HCT116 (cell line): ENCODE data around the gene GDF2. TPM values are rescaled to one million over a fixed set of nuclear protein-coding genes. Genes with fewer than 3 reads are reported as not detected.

Source experiments
- ATAC-seq: fragments of 200-7000 bp; cut with Tn5 transposase; 2 replicates; pipeline ENCODE4 v1.9.1; 2020; ENCODE audit warnings: mild to moderate bottlenecking, moderate library complexity
- BruUV-seq: library from RNA; stranded (reverse); fragments of 400-500 nt; replicated peaks from 2 replicates; lab custom pipeline; 2021; lab: Mats Ljungman, UMichigan
- CTCF ChIA-PET: fragments of 300-600 bp; sonication (Branson Sonifier 250); formaldehyde crosslinking; loops from one replicate; lab custom pipeline; 2021; ENCODE audit warnings: antibody characterized with exemption; lab: Charles Lee
- POLR2A ChIA-PET: fragments of 300-600, 350-600 bp; sonication (Branson Sonifier 250); formaldehyde crosslinking; loops from one replicate; lab custom pipeline; 2021; ENCODE audit warnings: antibody characterized with exemption; lab: Charles Lee
- RAD21 ChIA-PET, 2 experiments: fragments of 300-600 bp; sonication (Branson Sonifier 250); formaldehyde crosslinking; loops; one replicate each; lab custom pipeline; 2023; ENCODE audit warnings: low total read pairs in 2 of 2; ENCODE audit not compliant: uncharacterized antibody in 2 of 2, unreplicated experiment in 2 of 2, low non-redundant PET in 1 of 2; lab: Charles Lee
- DNase-seq: peaks from one replicate; pipeline ENCODE4 v3.0.0-alpha.2; 2010; ENCODE audit warnings: low read depth, low spot score
- H2AFZ ChIP-seq: fragments of 200-600 bp; shearing (Covaris generic), sonication (generic); 2 replicates; pipeline ENCODE4 v1.6.1; 2017; ENCODE audit warnings: low read depth, mixed run types, mixed read lengths, antibody characterized with exemption, low read length; ENCODE audit not compliant: poor library complexity, severe bottlenecking
- H3K27ac ChIP-seq: 2 replicates; pipeline ENCODE4 v1.5.1; 2012; ENCODE audit warnings: low read depth, low read length
- H3K27me3 ChIP-seq: fragments of 200-600 bp; sonication (generic); 2 replicates; pipeline ENCODE4 v1.6.1; 2016; ENCODE audit warnings: mixed run types, low read length, mixed read lengths; ENCODE audit not compliant: insufficient read depth
- H3K36me3 ChIP-seq, 2 experiments: fragments of 200-500 bp in 1 of 2; fragments of 200-600 bp in 1 of 2; sonication (Bioruptor generic) in 1 of 2; sonication (generic) in 1 of 2; 2 replicates each; pipeline versions ENCODE4 v1.5.1 to v1.6.1; 2014 to 2016; ENCODE audit warnings: low read length in 2 of 2, inconsistent platforms in 1 of 2, mixed read lengths in 1 of 2, mixed run types in 1 of 2; ENCODE audit not compliant: insufficient read depth in 2 of 2, control insufficient read depth in 1 of 2
- H3K4me1 ChIP-seq, 2 experiments: fragments of 200-600 bp in 1 of 2; sonication (generic) in 1 of 2; 2 replicates each; pipeline versions ENCODE4 v1.5.1 to v1.6.1; 2012 to 2017; ENCODE audit warnings: low read length in 2 of 2, inconsistent platforms in 1 of 2, mild to moderate bottlenecking in 1 of 2, mixed read lengths in 1 of 2, mixed run types in 1 of 2, moderate library complexity in 1 of 2; ENCODE audit not compliant: insufficient read depth in 2 of 2, control insufficient read depth in 1 of 2
- H3K4me2 ChIP-seq: fragments of 200-600 bp; sonication (generic); 2 replicates; pipeline ENCODE4 v1.6.1; 2017; ENCODE audit warnings: mixed run types, low read length, mixed read lengths
- H3K4me3 ChIP-seq, 2 experiments: fragments of 200-600 bp in 1 of 2; sonication (generic) in 1 of 2; replicated peaks in 1 of 2; 2 replicates each; pipeline ENCODE4 v1.5.1; 2011 to 2016; ENCODE audit warnings: low read length in 2 of 2, control low read depth in 1 of 2, low read depth in 1 of 2, mild to moderate bottlenecking in 1 of 2, mixed read lengths in 1 of 2, mixed run types in 1 of 2
- H3K79me2 ChIP-seq: fragments of 200-600 bp; sonication (generic); 2 replicates; pipeline ENCODE4 v1.6.1; 2017; ENCODE audit warnings: mild to moderate bottlenecking, mixed run types, low read length, moderate library complexity, mixed read lengths; ENCODE audit not compliant: insufficient read depth
- H3K9ac ChIP-seq: fragments of 200-600 bp; sonication (generic); 2 replicates; pipeline ENCODE4 v1.6.1; 2016; ENCODE audit warnings: low read length, mixed read lengths
- H3K9me2 ChIP-seq: fragments of 200-600 bp; sonication (generic), shearing (Covaris generic); 2 replicates; pipeline ENCODE4 v1.6.1; 2017; ENCODE audit warnings: mixed run types, mild to moderate bottlenecking, moderate library complexity; ENCODE audit not compliant: insufficient read depth
- H3K9me3 ChIP-seq, 2 experiments: fragments of 200-500 bp in 1 of 2; fragments of 200-600 bp in 1 of 2; sonication (Bioruptor generic) in 1 of 2; sonication (generic) in 1 of 2; 2 replicates each; pipeline ENCODE4 v1.6.1; 2014 to 2017; ENCODE audit warnings: low read length in 2 of 2, mixed read lengths in 2 of 2, inconsistent platforms in 1 of 2, low read depth in 1 of 2, mild to moderate bottlenecking in 1 of 2, mixed run types in 1 of 2, moderate library complexity in 1 of 2; ENCODE audit not compliant: control insufficient read depth in 1 of 2, insufficient read depth in 1 of 2
- H4K20me1 ChIP-seq: fragments of 200-600 bp; sonication (generic), shearing (Covaris generic); 2 replicates; pipeline ENCODE4 v1.6.1; 2017; ENCODE audit warnings: mixed run types, mild to moderate bottlenecking, moderate library complexity; ENCODE audit not compliant: insufficient read depth
- CEBPB ChIP-seq: IDR thresholded peaks from 2 replicates; pipeline ENCODE4 v1.6.1; 2012; ENCODE audit warnings: low read depth
- EGR1 ChIP-seq: IDR thresholded peaks from 2 replicates; pipeline ENCODE4 v1.6.1; 2012; ENCODE audit warnings: low read depth
- EZH2phosphoT487 ChIP-seq: fragments of 200-600 bp; IDR thresholded peaks from 2 replicates; pipeline ENCODE4 v1.6.1; 2018; ENCODE audit warnings: antibody characterized with exemption, borderline replicate concordance
- POLR2A ChIP-seq: IDR thresholded peaks from 2 replicates; pipeline ENCODE4 v1.7.0; 2011; ENCODE audit warnings: borderline replicate concordance; ENCODE audit not compliant: insufficient read depth, insufficient read length; ENCODE audit errors: extremely low read depth
- POLR2AphosphoS5 ChIP-seq: IDR thresholded peaks from 2 replicates; pipeline ENCODE4 v1.6.1; 2011; ENCODE audit warnings: mild to moderate bottlenecking, low read depth, low read length, moderate library complexity
- RAD21 ChIP-seq: IDR thresholded peaks from 2 replicates; pipeline ENCODE4 v1.6.1; 2012; ENCODE audit warnings: low read depth, mild to moderate bottlenecking
- SRF ChIP-seq: IDR thresholded peaks from 2 replicates; pipeline ENCODE4 v1.6.1; 2012; ENCODE audit warnings: low read depth
- TCF7L2 ChIP-seq: IDR thresholded peaks from 2 replicates; pipeline ENCODE4 v1.7.0; 2011; ENCODE audit warnings: borderline replicate concordance, inconsistent platforms; ENCODE audit not compliant: insufficient read depth, insufficient read length; ENCODE audit errors: extremely low read depth
- intact Hi-C: fragments of 100-400 bp; cut with micrococcal nuclease; formaldehyde crosslinking; loops from 2 replicates; pipeline ENCODE4 v1.10.0; 2022
- total RNA-seq: library from RNA; stranded (reverse); gene quantifications from one replicate; pipeline ENCODE4 v1.2.1, GENCODE V29; 2021; ENCODE audit not compliant: unreplicated experiment
- TF ChIP-seq, protein P1 (sequence below), 3 experiments: fragments of 200-600 bp in 1 of 3; sonication (generic) in 1 of 3; IDR thresholded peaks in 2 of 3; conservative IDR thresholded peaks in 1 of 3; 2 replicates each; pipeline ENCODE4 v1.5.1; 2012 to 2017; ENCODE audit warnings: low read depth in 2 of 3, low read length in 2 of 3, antibody characterized with exemption in 1 of 3, borderline replicate concordance in 1 of 3, control low read depth in 1 of 3, mild to moderate bottlenecking in 1 of 3, mixed read lengths in 1 of 3, mixed run types in 1 of 3, moderate library complexity in 1 of 3; ENCODE audit not compliant: insufficient read depth in 1 of 3
- TF ChIP-seq, protein P2 (sequence below): IDR thresholded peaks from 2 replicates; pipeline ENCODE4 v1.6.1; 2012; ENCODE audit warnings: low read depth
- TF ChIP-seq, protein P3 (sequence below): IDR thresholded peaks from 2 replicates; pipeline ENCODE4 v1.6.1; 2012
- TF ChIP-seq, protein P4 (sequence below): IDR thresholded peaks from 2 replicates; pipeline ENCODE4 v1.6.1; 2012

Gene GDF2
- total RNA-seq, 1 experiment from 2014 or later: not detected

DNA sequence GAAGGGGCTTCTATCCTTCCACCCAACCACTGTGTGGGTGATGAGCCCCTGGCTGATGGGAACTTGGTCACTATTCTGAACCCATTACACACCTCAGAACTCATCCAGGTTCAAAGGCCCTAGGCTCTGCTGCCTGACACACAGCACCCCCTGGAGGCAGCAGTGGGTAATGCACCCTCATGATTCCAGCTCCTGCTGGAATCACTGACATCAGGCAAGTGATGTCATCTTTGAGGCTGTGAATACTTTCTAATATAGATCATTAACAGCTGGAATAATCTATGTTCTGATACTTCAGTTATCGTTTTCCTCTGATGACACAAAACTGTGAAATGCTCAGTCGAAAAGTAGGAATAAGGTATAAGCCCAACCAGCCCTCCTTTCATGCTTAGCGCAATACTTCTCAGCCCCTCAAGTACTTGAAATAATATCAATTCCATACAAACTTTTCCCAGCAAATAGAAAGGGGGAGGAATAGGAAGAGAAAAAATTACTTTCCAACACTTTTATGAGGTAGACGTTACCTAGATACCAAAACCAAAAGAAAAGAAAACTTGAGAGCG, 18.4 kb downstream of the GDF2 start:
- H3K9ac ChIP-seq: no peak overlapping the region

More for the DNA sequence above, 18.4 kb downstream of the GDF2 start:
- no peaks in the 10 kb centered on the region for H3K27me3 ChIP-seq
- no peak for TF ChIP-seq EGR1
- TF ChIP-seq POLR2AphosphoS5: no peak
- TF ChIP-seq RAD21: peak; percentile 86
- no peak for TF ChIP-seq EZH2phosphoT487
- TF ChIP-seq, protein P1, sequence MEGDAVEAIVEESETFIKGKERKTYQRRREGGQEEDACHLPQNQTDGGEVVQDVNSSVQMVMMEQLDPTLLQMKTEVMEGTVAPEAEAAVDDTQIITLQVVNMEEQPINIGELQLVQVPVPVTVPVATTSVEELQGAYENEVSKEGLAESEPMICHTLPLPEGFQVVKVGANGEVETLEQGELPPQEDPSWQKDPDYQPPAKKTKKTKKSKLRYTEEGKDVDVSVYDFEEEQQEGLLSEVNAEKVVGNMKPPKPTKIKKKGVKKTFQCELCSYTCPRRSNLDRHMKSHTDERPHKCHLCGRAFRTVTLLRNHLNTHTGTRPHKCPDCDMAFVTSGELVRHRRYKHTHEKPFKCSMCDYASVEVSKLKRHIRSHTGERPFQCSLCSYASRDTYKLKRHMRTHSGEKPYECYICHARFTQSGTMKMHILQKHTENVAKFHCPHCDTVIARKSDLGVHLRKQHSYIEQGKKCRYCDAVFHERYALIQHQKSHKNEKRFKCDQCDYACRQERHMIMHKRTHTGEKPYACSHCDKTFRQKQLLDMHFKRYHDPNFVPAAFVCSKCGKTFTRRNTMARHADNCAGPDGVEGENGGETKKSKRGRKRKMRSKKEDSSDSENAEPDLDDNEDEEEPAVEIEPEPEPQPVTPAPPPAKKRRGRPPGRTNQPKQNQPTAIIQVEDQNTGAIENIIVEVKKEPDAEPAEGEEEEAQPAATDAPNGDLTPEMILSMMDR (IDR thresholded peaks at IDR 0.05 in 2 of 3, conservative IDR thresholded peaks at IDR 0.05 in 1 of 3; ENCODE audit: borderline replicate concordance in 1 of 3, insufficient read depth in 1 of 3, low read depth in 2 of 3, low read length in 2 of 3): peak; percentile 81 to 98 (median 97)
- no peak for TF ChIP-seq POLR2A
- TF ChIP-seq SRF: no peak
- TF ChIP-seq, protein P2, sequence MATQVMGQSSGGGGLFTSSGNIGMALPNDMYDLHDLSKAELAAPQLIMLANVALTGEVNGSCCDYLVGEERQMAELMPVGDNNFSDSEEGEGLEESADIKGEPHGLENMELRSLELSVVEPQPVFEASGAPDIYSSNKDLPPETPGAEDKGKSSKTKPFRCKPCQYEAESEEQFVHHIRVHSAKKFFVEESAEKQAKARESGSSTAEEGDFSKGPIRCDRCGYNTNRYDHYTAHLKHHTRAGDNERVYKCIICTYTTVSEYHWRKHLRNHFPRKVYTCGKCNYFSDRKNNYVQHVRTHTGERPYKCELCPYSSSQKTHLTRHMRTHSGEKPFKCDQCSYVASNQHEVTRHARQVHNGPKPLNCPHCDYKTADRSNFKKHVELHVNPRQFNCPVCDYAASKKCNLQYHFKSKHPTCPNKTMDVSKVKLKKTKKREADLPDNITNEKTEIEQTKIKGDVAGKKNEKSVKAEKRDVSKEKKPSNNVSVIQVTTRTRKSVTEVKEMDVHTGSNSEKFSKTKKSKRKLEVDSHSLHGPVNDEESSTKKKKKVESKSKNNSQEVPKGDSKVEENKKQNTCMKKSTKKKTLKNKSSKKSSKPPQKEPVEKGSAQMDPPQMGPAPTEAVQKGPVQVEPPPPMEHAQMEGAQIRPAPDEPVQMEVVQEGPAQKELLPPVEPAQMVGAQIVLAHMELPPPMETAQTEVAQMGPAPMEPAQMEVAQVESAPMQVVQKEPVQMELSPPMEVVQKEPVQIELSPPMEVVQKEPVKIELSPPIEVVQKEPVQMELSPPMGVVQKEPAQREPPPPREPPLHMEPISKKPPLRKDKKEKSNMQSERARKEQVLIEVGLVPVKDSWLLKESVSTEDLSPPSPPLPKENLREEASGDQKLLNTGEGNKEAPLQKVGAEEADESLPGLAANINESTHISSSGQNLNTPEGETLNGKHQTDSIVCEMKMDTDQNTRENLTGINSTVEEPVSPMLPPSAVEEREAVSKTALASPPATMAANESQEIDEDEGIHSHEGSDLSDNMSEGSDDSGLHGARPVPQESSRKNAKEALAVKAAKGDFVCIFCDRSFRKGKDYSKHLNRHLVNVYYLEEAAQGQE: no peak
- no peak for TF ChIP-seq CEBPB
- TF ChIP-seq, protein P3, sequence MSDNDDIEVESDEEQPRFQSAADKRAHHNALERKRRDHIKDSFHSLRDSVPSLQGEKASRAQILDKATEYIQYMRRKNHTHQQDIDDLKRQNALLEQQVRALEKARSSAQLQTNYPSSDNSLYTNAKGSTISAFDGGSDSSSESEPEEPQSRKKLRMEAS: no peak
- peak; percentile 51 for TF ChIP-seq TCF7L2
- TF ChIP-seq, protein P4, sequence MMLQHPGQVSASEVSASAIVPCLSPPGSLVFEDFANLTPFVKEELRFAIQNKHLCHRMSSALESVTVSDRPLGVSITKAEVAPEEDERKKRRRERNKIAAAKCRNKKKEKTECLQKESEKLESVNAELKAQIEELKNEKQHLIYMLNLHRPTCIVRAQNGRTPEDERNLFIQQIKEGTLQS: no peak
- no peaks in the 10 kb centered on the region for H3K79me2 ChIP-seq
- H3K4me1 ChIP-seq: no peaks in the 10 kb centered on the region
- no peak overlapping the region for H3K4me3 ChIP-seq
- no peaks in the 10 kb centered on the region for H3K36me3 ChIP-seq
- ChIA-PET RAD21 (interaction anchor here (0.8 to 1.5 kb wide), 4 partner anchors 293 to 347 kb away, joined by 3 to 6 read pairs (median 4); no protein-coding TSS in a partner anchor), CTCF (interaction anchor here (0.6 to 2.3 kb wide), 14 partner anchors 9 to 348 kb away, joined by 3 to 39 read pairs (median 4); partner anchors contain the start of gene GDF2), POLR2A (no interaction called here)
- H3K9me2 ChIP-seq: no peaks in the 10 kb centered on the region
- H3K27ac ChIP-seq: no peak overlapping the region
- BruUV-seq: no TSS peak
- intact Hi-C loops: loop anchor here (1.0 kb wide), 2 partner anchors 292 to 316 kb away; no protein-coding TSS in a partner anchor
- peak; percentile 96 for ATAC-seq
- H3K9me3 ChIP-seq: no peaks in the 10 kb centered on the region
- peak; percentile 48 for DNase-seq
- no peak overlapping the region for H3K4me2 ChIP-seq
- H4K20me1 ChIP-seq: no peaks in the 10 kb centered on the region
- peak overlapping the region; percentile 51 for H2AFZ ChIP-seq
